T47D (cell line): ENCODE data around the gene FBXO47.

Experiments used
- DNase-seq, 2 experiments: peaks; one replicate each; pipeline versions ENCODE4 v3.0.0 to v3.0.0-alpha.2; 2011 to 2012; ENCODE audit warnings: low read depth in 1 of 2, low spot score in 1 of 2
- JUND ChIP-seq: IDR thresholded peaks from 2 replicates; pipeline ENCODE4 v1.6.1; 2012; ENCODE audit warnings: low read depth
- in situ Hi-C: cut with HindIII; loops from 2 replicates; pipeline ENCODE4 v1.10.0; 2016; ENCODE audit warnings: low sequenced_read_pairs, low pct_unique_long_range_greater_than_20kb

FBXO47 gene

DNA sequence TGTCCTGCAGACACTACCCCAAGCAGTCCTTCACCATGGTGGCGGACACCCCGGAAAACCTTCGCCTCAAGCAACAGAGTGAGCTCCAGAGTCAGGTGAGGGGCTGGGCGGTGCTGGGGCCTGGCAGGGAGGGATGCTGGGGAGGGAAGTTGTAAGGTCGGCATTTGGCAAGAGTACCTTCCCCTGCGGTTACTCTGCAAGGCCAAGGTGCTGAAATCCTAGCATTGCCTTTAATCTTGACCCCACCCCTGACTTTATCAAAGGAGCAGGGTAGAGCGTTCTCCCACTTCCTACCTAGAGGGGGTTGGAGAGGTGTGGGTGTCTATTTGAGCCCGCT, 76.8 kb downstream of the FBXO47 start:
- no peak for TF ChIP-seq JUND
- in situ Hi-C loops, result no loop called here
- DNase-seq, result no peak

DNA sequence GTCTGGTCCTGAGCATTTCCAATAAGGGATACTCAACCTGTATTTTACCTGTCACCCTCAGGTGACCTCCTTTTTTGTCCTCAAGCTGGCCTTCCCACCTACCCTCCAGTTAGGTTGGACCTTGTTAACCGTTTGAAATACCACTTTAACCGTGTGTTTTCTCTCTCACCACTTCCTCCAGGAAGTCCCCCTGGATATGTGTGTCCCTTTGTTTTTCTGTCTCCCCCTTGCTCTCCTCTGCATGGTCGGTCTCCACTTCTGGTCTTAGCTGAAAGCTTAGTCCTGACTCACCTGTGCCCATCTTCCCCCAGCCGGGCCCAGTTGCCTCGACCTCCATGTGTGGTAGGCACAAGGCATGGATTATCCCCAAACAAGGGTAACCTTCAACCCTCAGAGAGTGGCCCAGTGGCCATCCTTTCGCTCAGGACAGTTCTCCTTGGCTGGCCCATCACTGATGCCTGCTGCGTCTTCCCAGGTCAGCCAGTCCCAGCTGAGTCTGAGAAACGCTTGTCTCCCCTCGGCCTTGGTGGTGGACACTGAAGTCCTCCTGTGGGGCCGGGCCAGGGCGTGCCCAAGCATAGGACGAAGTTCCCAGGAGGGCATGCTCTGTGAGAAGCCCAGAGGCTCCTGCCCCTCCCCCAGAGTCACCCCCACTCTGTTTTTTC, 77.3 kb downstream of the FBXO47 start:
- no peak for DNase-seq
- in situ Hi-C loops, result no loop called here
- no peak for TF ChIP-seq JUND

DNA sequence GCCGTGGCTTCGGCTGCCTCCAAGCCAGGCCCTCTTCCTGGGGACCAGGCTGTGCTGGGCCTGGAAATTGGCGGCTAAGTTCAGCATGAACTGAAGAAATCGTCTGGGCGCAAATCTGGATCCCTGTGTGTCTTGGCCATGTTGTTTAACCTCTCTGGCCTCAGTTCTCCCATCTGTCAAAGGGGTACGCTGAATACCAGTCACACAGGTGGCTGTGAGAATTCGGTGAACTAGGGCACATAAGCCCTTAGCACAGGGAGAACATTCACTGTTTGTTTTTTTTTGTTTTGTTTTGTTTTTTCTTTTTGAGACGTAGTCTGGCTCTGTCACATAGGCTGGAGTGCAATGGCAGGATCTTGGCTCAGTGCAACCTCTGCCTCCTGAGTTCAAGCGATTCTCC, 78.4 kb downstream of the FBXO47 start:
- in situ Hi-C loops, result no loop called here
- no peak for DNase-seq
- no peak for TF ChIP-seq JUND

DNA sequence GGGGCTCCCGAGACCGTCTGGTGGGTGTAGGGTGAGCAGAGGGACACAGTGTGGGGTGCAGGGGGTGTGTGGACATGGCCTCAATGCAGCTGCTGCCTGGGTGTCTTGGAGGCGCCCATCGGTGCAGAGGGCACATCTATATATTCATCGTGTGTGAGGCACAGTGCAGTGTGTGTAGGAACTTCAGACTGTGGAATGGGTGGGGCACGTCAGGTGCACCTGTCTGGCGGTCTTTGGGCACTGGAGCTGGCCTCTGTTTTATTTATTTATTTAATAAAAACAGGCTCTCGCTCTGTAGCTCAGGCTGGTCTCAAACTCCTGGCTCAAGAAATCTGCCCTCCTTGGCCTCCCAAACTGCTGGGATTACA, 80.6 kb downstream of the FBXO47 start:
- no peak for TF ChIP-seq JUND
- in situ Hi-C loops, result no loop called here
- no peak for DNase-seq
